HG02970 (cell line): ENCODE measurements around the gene MAMLD1.

Experiments used
- ATAC-seq: cut with Tn5 transposase; IDR thresholded peaks from one replicate; pipeline ENCODE4 v1.9.1; 2021; ENCODE audit warnings: mild to moderate bottlenecking, moderate library complexity, moderate number of reproducible peaks; ENCODE audit not compliant: unreplicated experiment, low FRiP score

MAMLD1 gene

DNA sequence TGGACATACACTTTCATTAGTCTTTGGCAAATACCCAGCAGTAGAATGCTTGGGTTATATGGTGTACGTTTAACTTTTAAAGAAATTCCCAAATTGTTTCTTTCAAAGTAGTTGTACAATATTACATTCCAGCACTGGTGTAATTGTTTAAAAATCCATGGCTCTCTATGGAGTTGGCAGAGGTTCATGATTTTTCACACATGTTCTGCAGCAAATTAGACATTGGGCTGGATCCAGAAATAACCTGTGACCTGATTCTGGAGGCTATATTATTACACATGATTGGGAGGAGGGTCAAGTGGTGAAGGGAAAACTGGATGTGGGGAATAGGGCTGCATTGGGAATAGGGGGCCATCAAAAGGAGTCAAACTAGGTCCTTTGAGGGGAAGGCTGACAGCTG, 41.9 kb downstream of the MAMLD1 start:
- no peak for ATAC-seq

DNA sequence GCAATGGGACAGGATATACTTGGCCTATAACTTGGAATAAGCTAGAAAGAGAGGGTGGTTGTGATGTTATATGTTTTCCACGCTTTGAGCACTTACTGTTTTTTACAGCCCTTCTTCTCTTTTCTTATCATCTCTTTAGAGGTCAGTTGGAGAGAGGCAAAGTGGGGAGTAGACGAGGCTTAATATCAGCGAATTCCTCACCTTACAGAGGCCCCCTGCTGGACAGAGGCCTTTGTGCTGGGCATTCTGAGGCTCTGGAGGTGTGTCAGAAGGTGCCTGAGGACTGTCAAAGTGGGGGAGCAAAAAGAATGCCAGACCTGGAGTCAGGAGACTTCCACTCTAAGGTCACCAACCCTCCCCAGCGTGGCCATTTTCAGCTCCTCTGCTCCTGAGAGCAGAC, 42.5 kb downstream of the MAMLD1 start:
- ATAC-seq, result no peak

DNA sequence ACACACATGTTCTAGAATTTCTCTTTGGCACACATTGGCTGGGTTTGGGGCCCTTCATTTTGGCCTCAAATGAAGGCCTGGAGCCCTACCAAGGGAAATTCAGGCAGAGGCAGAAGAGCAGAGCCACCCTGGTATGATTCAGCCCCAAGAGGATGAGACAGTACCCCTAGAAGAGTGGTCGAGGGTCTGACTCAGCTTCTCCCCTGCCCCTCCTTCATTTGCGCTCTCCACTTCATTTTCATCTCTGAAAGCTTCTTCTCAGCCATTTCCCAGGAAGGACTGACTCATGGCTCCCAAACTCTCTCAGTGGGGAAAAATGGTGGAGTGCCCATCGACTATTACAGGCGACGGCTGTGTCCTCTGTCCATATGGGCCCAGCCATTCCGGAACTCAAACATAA, 43.5 kb downstream of the MAMLD1 start:
- ATAC-seq, result no peak

DNA sequence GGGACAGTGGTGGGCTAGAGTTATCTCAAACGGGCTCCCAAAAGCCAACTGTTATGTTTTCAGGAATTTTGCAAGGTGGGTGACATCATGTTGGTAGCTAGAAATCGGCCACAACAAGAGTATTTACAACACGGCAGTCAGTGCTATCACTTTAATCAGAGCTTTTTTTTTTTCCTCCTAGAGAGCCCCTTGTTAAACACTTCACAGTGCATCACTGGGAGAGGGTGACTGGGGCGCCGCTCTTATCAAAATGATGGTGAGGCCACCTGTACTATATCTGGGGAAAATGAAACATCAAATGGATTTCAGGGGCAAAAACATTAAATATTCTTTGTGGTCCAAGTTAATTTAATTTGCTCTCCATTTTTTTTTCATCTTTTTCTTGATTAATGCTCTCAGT, 44.9 kb downstream of the MAMLD1 start:
- ATAC-seq, result no peak

- ATAC-seq, result no peak
Measured at GRCh38 chrX:150408561-150408960, 45.4 kb downstream of the MAMLD1 start.

DNA sequence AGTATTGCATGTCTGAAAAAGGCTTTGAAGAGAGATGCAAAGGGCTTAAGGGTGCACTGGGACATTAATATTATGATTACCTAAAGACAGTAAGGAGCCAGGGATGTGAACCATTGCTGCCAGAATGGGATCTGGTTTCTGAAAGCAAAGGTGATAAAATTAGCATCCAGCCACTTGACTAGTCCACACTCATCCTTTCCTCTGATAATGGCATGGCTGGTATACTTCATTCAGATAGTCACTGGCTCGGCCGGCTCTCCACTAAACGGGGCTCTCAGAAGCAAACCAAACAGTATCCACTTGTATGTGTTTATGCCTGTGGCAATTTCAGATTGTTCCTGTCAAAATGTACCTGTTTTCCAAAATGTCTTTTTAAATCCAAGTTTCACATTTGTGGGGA, 46.4 kb downstream of the MAMLD1 start:
- ATAC-seq, result no peak

DNA sequence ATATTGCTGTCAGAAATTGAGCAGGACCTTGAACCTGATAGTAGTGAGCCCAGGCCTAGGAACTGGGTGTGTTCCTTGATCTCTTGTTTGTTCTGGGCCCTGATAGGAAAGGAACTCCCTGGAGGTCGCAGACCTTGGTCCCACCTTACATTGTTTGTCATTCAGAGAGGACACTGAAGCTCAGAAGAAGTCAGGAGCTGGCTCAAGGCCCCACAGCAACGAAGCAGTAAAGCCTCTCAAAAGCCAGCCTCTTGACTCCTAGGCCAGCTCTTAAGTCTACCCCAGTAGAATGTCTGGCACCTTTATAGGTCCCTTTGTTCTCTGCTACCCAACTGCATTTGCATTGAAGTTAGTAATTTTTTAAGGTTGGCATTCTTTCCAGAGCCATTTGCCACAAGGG, 46.8 kb downstream of the MAMLD1 start:
- no peak for ATAC-seq

GRCh38 chrX:150410513-150410912, 47.4 kb downstream of the MAMLD1 start:
- no peak for ATAC-seq

DNA sequence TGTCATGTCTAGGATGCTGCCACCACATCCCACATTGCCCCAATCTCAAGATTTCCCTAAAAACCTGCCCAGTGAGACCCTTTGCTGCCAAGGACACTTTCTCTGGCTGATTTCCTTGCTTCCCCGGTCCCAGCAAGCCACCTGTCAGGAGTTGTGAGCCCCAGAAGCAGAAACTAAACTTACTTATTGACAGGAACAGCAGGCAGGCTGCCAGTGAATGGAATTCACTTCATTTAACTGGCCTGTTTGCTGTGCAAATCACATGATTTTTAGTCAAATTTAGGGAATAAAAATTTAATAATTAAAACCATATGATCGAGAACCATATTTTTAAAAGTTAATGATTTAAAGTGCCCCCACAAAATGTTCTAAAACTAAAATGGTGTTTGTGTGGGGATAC, 48.5 kb downstream of the MAMLD1 start:
- no peak for ATAC-seq

DNA sequence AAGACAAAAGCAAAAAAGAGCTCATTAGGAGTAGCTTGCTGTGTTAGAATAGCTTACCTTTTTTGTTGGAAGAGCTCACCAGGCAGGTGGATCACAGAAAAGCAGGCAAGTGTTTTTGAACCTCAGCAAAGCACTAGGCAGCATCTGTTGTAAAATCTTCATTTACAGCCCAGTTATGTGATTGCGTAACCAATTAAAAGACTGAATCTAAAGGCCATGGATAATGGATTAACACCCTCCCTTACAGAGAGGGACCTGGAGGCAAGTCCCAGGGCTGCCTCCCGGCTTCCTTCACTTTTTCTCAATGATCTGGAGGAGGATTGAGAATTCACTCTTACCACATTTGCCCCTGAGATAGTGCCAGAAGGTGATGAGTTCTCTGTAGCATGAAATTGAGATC, 51.1 kb downstream of the MAMLD1 start:
- ATAC-seq, result no peak

DNA sequence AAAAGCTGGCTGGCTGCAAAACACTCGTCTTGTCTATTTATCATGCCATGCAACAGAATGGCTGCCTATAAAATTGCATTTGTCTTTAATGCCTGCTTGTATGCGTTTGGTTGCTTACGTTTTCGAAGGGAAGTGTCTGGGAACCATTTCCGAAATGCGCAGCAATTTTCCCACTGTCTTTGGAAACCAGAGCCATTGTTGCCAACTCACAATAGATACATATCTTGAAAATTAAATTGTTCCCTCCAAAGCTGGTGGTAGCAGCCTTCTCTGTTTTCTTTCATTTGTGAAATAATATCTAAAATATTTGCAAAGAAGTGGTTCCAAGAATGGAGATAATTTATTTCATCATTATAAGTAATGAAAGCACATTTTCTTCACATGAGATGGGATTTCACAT, 53.4 kb downstream of the MAMLD1 start:
- no peak for ATAC-seq

DNA sequence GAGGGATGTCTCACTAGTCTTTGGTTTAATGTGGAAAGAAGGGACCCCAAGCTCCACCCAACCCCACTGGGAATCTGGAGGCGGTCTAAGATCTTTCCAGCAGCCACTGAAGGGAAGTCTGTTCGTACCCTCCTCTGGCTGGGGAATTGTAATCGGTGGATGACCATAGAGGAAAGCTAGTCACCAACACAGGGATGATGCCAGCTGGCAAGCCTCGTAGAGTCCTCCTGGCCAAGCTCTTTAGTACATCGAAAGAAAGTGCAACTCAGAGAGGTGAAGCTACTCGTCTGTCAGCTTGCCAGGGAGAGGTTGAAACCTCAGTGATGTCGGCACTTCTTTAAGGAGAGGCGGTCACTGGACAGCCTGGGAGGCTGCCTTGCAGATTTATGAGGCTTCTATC, 58.7 kb downstream of the MAMLD1 start:
- ATAC-seq, result no peak

DNA sequence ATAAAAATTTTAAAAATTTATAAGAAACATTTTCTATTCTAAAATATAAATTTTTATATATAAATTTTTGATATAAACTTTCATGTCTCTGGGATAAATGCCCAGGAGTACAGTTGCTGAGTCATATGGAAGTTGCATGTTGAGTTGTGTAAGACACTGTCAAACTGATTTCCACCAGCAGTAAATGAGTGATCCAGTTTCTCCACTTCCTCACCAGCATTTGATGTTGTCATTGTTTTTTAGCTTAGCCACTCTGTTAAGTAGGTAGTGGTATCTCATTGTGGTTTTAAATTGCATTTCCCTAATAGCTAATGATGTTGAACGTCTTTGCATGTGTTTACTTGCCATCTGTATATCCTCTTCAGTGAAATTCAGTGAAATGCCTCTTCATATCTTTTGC, 66.5 kb downstream of the MAMLD1 start:
- ATAC-seq, result no peak

DNA sequence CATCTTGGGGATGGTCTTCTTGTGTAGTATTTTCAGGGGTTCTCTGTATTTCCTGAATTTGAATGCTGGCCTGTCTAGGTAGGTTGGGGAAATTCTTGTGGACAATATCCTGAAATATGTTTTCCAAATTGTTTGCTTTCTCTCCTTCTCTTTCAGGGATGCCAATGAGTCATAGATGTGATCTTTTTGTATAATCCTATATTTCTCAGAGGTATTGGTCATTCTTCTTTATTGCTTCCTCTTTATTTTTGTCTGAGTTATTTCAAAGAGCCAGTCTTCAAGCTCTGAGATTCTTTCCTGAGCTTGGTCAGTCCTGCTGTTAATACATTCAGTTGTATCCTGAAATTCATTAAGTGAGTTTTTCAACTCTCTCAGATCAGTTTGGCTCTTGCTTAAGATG, 73.1 kb downstream of the MAMLD1 start:
- ATAC-seq, result no peak

GRCh38 chrX:150438165-150438564, 75.0 kb downstream of the MAMLD1 start:
- no peak for ATAC-seq

DNA sequence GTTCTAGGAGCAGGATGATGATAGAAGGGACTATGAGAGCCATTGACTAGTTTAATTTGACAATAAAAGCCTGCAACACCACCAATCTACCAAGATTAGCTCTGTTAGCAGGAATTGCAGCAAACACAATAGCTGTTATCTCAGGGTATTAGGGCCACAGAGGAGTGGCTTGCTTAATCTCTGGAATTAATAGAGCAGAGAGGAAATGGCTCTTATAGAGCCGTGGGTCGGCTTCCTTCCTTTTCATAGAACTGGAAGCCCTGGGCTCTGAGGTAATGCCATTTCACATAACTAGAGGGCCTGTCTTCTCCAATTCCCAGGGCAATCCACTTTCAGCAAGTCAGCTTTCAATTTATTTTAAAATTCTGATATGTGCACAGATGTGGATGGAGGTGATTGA, 83.0 kb downstream of the MAMLD1 start:
- no peak for ATAC-seq

GRCh38 chrX:150446995-150447394, 83.9 kb downstream of the MAMLD1 start:
- ATAC-seq, result no peak

- no peak for ATAC-seq
Measured at GRCh38 chrX:150449313-150449712, 86.2 kb downstream of the MAMLD1 start.

GRCh38 chrX:150450519-150451177, 87.5 kb downstream of the MAMLD1 start:
- no peak for ATAC-seq

GRCh38 chrX:150451953-150452352, 88.8 kb downstream of the MAMLD1 start:
- ATAC-seq, result no peak

GRCh38 chrX:150454083-150454482, 91.0 kb downstream of the MAMLD1 start:
- no peak for ATAC-seq

- no peak for ATAC-seq
Measured at GRCh38 chrX:150454508-150455214, 91.5 kb downstream of the MAMLD1 start.
